Measurements from ENCODE around the gene MYORG.

Gene MYORG

GRCh38 chr9:34347800-34348158, 28.9 kb downstream of the MYORG start:
- Histone ChIP-seq H4K20me1 (ENCODE audit: insufficient read depth, low read length, poor library complexity, severe bottlenecking) (no peaks in the 10 kb centered on the region), H3K36me3 (ENCODE audit: insufficient read depth, low read length) (peaks cover 9% of the 10 kb centered on the region; the same call in 1 of the 2 replicates), H3K4me1 (ENCODE audit: insufficient read depth, low read length, poor library complexity, severe bottlenecking) (no peaks in the 10 kb centered on the region), H3K4me2 (ENCODE audit: low read depth, low read length, poor library complexity, severe bottlenecking) (no peak overlapping the region), H3K27me3 (ENCODE audit: insufficient read depth, low read length, poor library complexity, severe bottlenecking) (no peaks in the 10 kb centered on the region), H3K4me3 (ENCODE audit: low read length, poor library complexity, severe bottlenecking) (no peak overlapping the region), H3K9me2 (replicated peaks; ENCODE audit: low read depth, low read length) (no peaks in the 10 kb centered on the region), H3K79me2 (ENCODE audit: insufficient read depth, low read length) (no peaks in the 10 kb centered on the region), H2AFZ (ENCODE audit: low read length) (no peak overlapping the region), H3K9me3 (ENCODE audit: insufficient read depth, low read depth, low read length) (no peaks in the 10 kb centered on the region), H3K9ac (ENCODE audit: low read depth, low read length, poor library complexity, severe bottlenecking) (no peak overlapping the region), H3F3A (ENCODE audit: low read depth) (no peaks in the 10 kb centered on the region)
- TF ChIP-seq EZH2phosphoT487 (IDR thresholded peaks at IDR 0.05; ENCODE audit: borderline replicate concordance) = no peak
- no peak for TF ChIP-seq CTCF (conservative IDR thresholded peaks at IDR 0.05; ENCODE audit: low read length)

GRCh38 chr9:34346873-34347799, 29.6 kb downstream of the MYORG start:
- Histone ChIP-seq H3K79me2 (ENCODE audit: insufficient read depth, low read length) (no peaks in the 10 kb centered on the region), H3F3A (ENCODE audit: low read depth) (no peaks in the 10 kb centered on the region), H3K4me1 (ENCODE audit: insufficient read depth, low read length, poor library complexity, severe bottlenecking) (no peaks in the 10 kb centered on the region), H4K20me1 (ENCODE audit: insufficient read depth, low read length, poor library complexity, severe bottlenecking) (no peaks in the 10 kb centered on the region), H3K36me3 (ENCODE audit: insufficient read depth, low read length) (peaks cover 9% of the 10 kb centered on the region; the same call in 1 of the 2 replicates), H3K9me2 (replicated peaks; ENCODE audit: low read depth, low read length) (no peaks in the 10 kb centered on the region), H3K27me3 (ENCODE audit: insufficient read depth, low read length, poor library complexity, severe bottlenecking) (no peaks in the 10 kb centered on the region), H3K4me2 (ENCODE audit: low read depth, low read length, poor library complexity, severe bottlenecking) (no peak overlapping the region), H3K9me3 (ENCODE audit: insufficient read depth, low read depth, low read length) (no peaks in the 10 kb centered on the region), H2AFZ (ENCODE audit: low read length) (no peak overlapping the region), H3K4me3 (ENCODE audit: low read length, poor library complexity, severe bottlenecking) (no peak overlapping the region), H3K9ac (ENCODE audit: low read depth, low read length, poor library complexity, severe bottlenecking) (no peak overlapping the region)
- TF ChIP-seq EZH2phosphoT487 (IDR thresholded peaks at IDR 0.05; ENCODE audit: borderline replicate concordance) = no peak
- TF ChIP-seq CTCF (conservative IDR thresholded peaks at IDR 0.05; ENCODE audit: low read length) = no peak

- Histone ChIP-seq H2AFZ (ENCODE audit: low read length) (no peak overlapping the region), H3K9me3 (ENCODE audit: insufficient read depth, low read depth, low read length) (no peaks in the 10 kb centered on the region)
Measured at GRCh38 chr9:34343605-34344004, 33.1 kb downstream of the MYORG start.

More at GRCh38 chr9:34343605-34344004, 33.1 kb downstream of the MYORG start:
- H3K4me1 ChIP-seq (ENCODE audit: insufficient read depth, low read length, poor library complexity, severe bottlenecking) = no peaks in the 10 kb centered on the region
- no peaks in the 10 kb centered on the region for H3F3A ChIP-seq (ENCODE audit: low read depth)
- no peaks in the 10 kb centered on the region for H3K27me3 ChIP-seq (ENCODE audit: insufficient read depth, low read length, poor library complexity, severe bottlenecking)
- peaks cover 28% of the 10 kb centered on the region; the same call in 1 of the 2 replicates for H3K36me3 ChIP-seq (ENCODE audit: insufficient read depth, low read length)
- no peaks in the 10 kb centered on the region for H3K9me2 ChIP-seq (replicated peaks; ENCODE audit: low read depth, low read length)
- no peaks in the 10 kb centered on the region for H4K20me1 ChIP-seq (ENCODE audit: insufficient read depth, low read length, poor library complexity, severe bottlenecking)
- no peak overlapping the region for H3K4me3 ChIP-seq (ENCODE audit: low read length, poor library complexity, severe bottlenecking)
- no peaks in the 10 kb centered on the region for H3K79me2 ChIP-seq (ENCODE audit: insufficient read depth, low read length)
- H3K4me2 ChIP-seq (ENCODE audit: low read depth, low read length, poor library complexity, severe bottlenecking) = no peak overlapping the region
- no peak overlapping the region for H3K9ac ChIP-seq (ENCODE audit: low read depth, low read length, poor library complexity, severe bottlenecking)
- TF ChIP-seq CTCF (conservative IDR thresholded peaks at IDR 0.05; ENCODE audit: low read length) (no peak), EZH2phosphoT487 (IDR thresholded peaks at IDR 0.05; ENCODE audit: borderline replicate concordance) (no peak)

Measured in Loucy (cell line).